HepG2 (cell line): ENCODE data around the gene SPOP. TPM values are rescaled to one million over a fixed set of nuclear protein-coding genes. Genes with fewer than 3 reads are reported as not detected.
A peak's percentile ranks its signal among the peaks of the same experiment; 100 is the strongest.

Source experiments
- CEBPG ChIP-seq: IDR thresholded peaks from 2 replicates; pipeline ENCODE4 v1.6.1; 2016
- CTCF ChIP-seq: sonication (generic); formaldehyde crosslinking; IDR thresholded peaks from 2 replicates; pipeline ENCODE4 v1.5.0; 2020; ENCODE audit warnings: mild to moderate bottlenecking, missing genetic modification reagents, moderate library complexity
- KDM1A ChIP-seq: IDR thresholded peaks from 2 replicates; pipeline ENCODE4 v1.6.1; 2016; ENCODE audit warnings: missing compliant biosample characterization
- LBX2 ChIP-seq: sonication (generic); formaldehyde crosslinking; IDR thresholded peaks from 2 replicates; pipeline ENCODE4 v1.5.0; 2020; ENCODE audit warnings: missing genetic modification reagents, mild to moderate bottlenecking, borderline replicate concordance
- NR2F2 ChIP-seq: IDR thresholded peaks from 2 replicates; pipeline ENCODE4 v1.6.1; 2012; ENCODE audit warnings: low read depth, inconsistent platforms, borderline replicate concordance
- WIZ ChIP-seq: sonication (generic); formaldehyde crosslinking; IDR thresholded peaks from 2 replicates; pipeline ENCODE4 v1.5.1; 2020; ENCODE audit warnings: mild to moderate bottlenecking, missing genetic modification reagents
- ZBTB4 ChIP-seq: sonication (generic); formaldehyde crosslinking; IDR thresholded peaks from 2 replicates; pipeline ENCODE4 v1.4.0; 2020; ENCODE audit warnings: missing genetic modification reagents, mild to moderate bottlenecking, borderline replicate concordance
- ZBTB43 ChIP-seq: sonication (generic); formaldehyde crosslinking; conservative IDR thresholded peaks from 2 replicates; pipeline ENCODE4 v1.4.0; 2020; ENCODE audit warnings: missing genetic modification reagents
- ZC3H13 ChIP-seq: sonication (generic); formaldehyde crosslinking; IDR thresholded peaks from 2 replicates; pipeline ENCODE4 v1.8.1; 2023; ENCODE audit warnings: mild to moderate bottlenecking, missing genetic modification reagents, moderate library complexity
- ZNF281 ChIP-seq: sonication (generic); formaldehyde crosslinking; IDR thresholded peaks from 2 replicates; pipeline ENCODE4 v1.4.0; 2020; ENCODE audit warnings: missing genetic modification reagents, borderline replicate concordance
- ZNF282 ChIP-seq: fragments of 450-650 bp; IDR thresholded peaks from 2 replicates; pipeline ENCODE4 v1.6.1; 2018; ENCODE audit not compliant: partially characterized antibody
- ZNF704 ChIP-seq: sonication (generic); formaldehyde crosslinking; IDR thresholded peaks from 2 replicates; pipeline ENCODE4 v1.8.1; 2023; ENCODE audit warnings: mild to moderate bottlenecking, inconsistent platforms, moderate library complexity, missing genetic modification reagents, borderline replicate concordance
- ZNF772 ChIP-seq: sonication (generic); formaldehyde crosslinking; IDR thresholded peaks from 2 replicates; pipeline ENCODE4 v1.5.0; 2020; ENCODE audit warnings: mild to moderate bottlenecking, missing genetic modification reagents
- ZSCAN5A ChIP-seq: sonication (generic); formaldehyde crosslinking; IDR thresholded peaks from 2 replicates; pipeline ENCODE4 v1.8.0; 2022; ENCODE audit warnings: mild to moderate bottlenecking, missing genetic modification reagents, borderline replicate concordance
- polyA plus RNA-seq, 8 experiments: library from polyadenylated mRNA; depleted of rRNA in 3 of 8; stranded (reverse) in 7 of 8; unstranded in 1 of 8; fragments of >200 nt; fragmentation: Illumina TruSeq in 4 of 8; extraction: Trizol in 4 of 8; gene quantifications; 2 replicates each; pipeline versions ENCODE4 v1.2.1 to v1.2.3, GENCODE V29; 2011 to 2016; ENCODE audit warnings: low read depth in 4 of 8, missing spikeins in 1 of 8, mixed read lengths in 1 of 8; ENCODE audit not compliant: insufficient read depth in 1 of 8
- total RNA-seq, 5 experiments: library from RNA; depleted of rRNA; stranded (reverse); fragments of >200 nt; fragmentation: Illumina TruSeq; extraction: Trizol; gene quantifications; 2 replicates each; pipeline ENCODE4 v1.2.3, GENCODE V29; 2016; ENCODE audit warnings: low read depth in 1 of 5

SPOP gene
- total and polyA plus RNA-seq, 2 of the 13 experiments (the other 11 are each of a cell fraction or from before 2014, with no cell fraction given) = 52.8 to 60.8 TPM

- TF ChIP-seq ZBTB43 (CRISPR knock-in tag) (peak; percentile 100), WIZ (CRISPR knock-in tag) (peak; percentile 97), CTCF (CRISPR knock-in tag) (peak; percentile 19; the same call in 1 of the 2 replicates), CEBPG (CRISPR knock-in tag) (peak; percentile 85), ZNF772 (CRISPR knock-in tag) (peak; percentile 99), NR2F2 (no peak; the same call in 1 of the 2 replicates), ZNF282 (no peak), ZBTB4 (CRISPR knock-in tag) (peak; percentile 96; the same call in 1 of the 2 replicates), ZNF281 (CRISPR knock-in tag) (peak; percentile 56; the same call in 1 of the 2 replicates), ZNF704 (peak; percentile 99), ZC3H13 (CRISPR knock-in tag) (peak; percentile 90), ZSCAN5A (CRISPR knock-in tag) (peak; percentile 99), LBX2 (CRISPR knock-in tag) (no peak; the same call in 1 of the 2 replicates), KDM1A (CRISPR knock-in tag) (peak; percentile 71; the same call in 1 of the 2 replicates)
These were observed at the start of gene SPOP (continued) for GRCh38 chr17:49677933-49678847.
